NCI-H187 treated with DMSO at 0.1 percent for 48 hours (cell line): ENCODE data around the gene APBB2.
A peak's percentile ranks its signal among the peaks of the same experiment; 100 is the strongest.

Experiments used
- DNase-seq: peaks from one replicate; lab custom pipeline; 2025; lab: John Stamatoyannopoulos, UW

Gene APBB2

DNA sequence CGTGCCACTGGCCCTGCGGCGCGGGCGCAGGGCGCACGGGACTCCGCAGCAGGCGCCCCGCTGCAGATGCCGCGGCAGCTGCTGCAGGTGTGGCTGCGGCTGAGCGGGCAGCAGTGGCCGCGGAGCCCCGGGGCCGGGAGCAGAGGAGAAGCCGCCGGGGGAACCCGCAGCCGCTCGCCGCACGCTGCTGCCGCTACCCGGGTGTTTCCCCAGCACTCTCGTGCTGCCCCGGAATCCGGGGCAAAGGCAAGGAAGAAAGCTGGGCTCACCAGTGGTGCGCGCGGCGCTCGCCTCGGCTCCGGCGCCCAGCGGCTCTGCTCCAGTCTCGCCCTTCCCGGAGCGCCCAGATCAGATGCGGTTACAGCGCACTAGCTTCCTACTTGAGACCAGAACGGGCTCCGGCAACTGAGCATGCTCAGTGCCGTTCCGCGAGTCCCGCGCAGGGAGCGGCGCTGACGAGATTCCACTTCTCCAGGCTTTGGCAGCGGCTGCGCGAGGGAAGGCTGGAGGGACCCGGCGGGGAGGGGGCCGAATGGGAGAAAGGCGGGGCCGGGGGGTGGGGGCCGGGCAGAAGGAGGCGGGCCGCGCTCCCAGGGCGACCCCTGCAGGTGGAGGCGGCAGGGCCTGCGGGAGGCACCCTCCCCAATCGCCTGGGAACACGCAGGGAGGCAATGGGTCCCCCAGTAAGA, at the start of gene APBB2:
Gene APBB2 (minus strand): TSS at position 407 of the 689 bp plus-strand sequence. CDS start 181,288 bp downstream, outside the sequence.
- peak; percentile 90 for DNase-seq

GRCh38 chr4:41262198-41262597, 47.9 kb upstream of the APBB2 start:
- DNase-seq: no peak

DNA sequence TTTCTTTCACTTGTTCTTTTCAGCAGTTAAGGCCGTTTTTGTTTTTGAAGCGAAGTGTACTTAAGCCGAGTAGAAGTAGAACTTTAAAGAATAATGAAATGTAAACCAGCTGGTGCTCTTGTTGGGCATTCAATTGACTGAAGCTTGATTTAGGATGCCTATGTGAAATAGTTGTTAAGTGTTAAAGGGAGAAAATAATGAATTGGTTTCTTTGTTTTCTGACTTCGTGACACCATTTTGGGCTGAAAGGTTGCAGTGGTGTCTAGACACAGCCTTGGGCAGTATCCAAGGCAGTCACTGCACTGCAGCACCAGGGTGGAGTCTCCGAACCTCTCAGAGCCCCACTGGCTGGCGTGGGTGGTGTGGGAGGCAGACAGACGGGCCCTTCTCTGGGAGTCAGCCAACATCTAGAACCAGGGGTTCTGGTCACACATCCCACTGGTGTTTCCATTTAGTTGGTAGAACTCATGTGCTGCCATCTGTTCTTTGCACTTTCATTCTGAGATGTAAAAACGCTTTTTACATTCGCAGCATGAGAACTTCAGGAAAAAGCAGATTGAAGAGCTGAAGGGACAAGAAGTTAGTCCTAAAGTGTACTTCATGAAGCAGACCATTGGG, 45.9 kb upstream of the APBB2 start:
- DNase-seq: no peak

GRCh38 chr4:41258783-41259182, 44.4 kb upstream of the APBB2 start:
- no peak for DNase-seq

- no peak for DNase-seq
Measured at GRCh38 chr4:41257906-41258305, 43.6 kb upstream of the APBB2 start.

DNA sequence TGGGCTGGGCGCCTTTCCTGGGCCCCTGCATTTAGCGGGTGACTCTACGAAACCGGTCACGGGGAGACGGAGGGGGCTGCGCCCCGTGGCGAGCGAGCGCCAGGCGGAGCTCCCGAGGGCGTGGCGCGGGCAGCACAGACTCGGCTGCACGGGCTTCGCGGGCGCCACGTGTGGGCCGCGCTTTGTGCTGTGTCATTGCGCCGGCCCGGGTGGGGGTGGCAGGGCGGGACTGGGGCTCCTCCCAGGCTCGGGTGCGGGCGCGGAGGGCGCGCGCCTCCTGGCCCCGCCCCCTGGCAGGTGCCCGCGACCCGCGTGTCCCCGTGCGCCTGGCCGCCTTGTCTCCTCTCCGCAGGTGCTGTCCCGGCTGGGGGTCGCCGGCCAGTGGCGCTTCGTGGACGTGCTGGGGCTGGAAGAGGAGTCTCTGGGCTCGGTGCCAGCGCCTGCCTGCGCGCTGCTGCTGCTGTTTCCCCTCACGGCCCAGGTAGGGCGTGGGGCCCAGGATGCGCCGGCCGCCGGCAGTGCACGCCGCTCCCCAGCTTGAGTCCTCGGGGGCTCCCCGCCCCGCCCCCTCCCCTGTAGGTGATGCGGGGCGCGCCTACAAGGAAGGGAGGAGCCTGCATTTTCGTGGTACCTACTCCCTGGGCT, 43.0 kb upstream of the APBB2 start:
- DNase-seq: no peak

DNA sequence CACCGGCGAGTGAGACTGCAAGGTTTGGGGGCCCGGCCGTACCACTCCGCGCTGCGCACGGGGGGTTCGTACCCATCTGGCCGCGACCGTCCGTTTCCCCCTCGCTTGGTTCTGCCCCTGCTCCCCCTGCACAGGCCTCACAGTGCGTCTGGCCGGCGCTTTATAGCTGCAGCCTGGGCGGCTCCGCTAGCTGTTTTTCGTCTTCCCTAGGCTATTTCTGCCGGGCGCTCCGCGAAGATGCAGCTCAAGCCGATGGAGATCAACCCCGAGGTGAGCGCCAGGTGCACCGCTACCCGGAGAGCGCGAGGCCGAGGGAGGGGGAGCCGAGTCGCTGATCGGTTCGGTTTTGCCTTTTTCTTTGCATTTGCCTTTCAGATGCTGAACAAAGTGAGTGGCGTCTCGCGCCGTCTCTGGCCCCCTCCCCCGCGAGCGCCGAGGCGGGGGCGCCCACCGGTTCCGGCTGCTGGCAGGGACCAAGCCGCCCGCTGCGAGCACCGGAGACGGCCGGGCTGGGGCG, 42.5 kb upstream of the APBB2 start, which contains the start of gene UCHL1:
Gene UCHL1 (plus strand): TSS at position 189 of the 517 bp plus-strand sequence. CDS start 49 bp downstream, at position 238.
- peak; percentile 91 for DNase-seq

DNA sequence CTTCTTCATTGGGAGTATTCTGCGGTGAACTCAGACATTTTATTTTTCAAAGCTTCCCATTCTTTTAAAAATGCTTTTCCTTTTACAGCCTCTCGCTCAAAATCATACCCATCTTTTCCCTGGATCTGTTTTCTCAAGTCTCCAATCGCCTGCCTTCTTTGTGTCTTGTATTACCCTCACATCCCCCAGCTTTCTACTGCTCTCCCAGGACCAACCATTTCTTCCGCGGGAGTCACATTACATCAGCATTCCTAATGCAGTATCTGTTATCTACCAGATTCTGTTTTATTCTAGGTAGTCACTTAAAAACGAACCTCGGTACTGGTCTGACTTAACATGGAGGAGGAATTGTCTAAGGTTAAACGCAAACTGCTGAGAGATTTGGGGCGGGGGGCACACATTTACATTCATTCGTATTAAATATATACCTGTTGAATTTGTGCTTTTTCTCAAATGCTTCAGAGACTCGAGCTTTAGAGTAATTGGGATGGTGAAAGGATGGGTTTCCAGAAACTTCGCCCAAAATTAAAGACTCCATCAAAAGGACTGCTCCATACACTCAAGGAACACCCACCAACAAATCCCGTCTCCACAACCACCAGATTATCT, 41.9 kb upstream of the APBB2 start:
- DNase-seq: peak; percentile 6

DNA sequence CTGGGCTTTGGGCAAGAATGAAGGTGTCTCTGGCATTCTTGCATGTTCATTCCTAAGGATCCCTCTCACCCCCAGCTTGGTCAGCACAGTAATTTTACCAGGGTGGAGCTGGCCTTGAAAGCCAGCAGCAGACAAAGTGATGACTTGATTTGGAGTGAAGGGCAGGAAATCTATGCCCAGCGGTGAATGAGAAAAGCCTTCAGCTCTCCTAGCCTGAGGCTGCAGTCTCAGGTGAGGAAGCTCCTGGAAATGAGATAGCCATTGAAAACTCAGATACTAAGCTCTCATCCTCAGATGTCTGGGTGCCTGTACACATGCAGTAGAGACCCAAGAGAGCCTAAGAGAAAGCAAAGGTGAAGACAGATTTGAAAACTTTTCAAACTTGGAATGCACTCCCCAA, 31.6 kb upstream of the APBB2 start:
- DNase-seq: no peak

- DNase-seq: no peak
Measured at GRCh38 chr4:41241919-41242318, 27.6 kb upstream of the APBB2 start.

DNA sequence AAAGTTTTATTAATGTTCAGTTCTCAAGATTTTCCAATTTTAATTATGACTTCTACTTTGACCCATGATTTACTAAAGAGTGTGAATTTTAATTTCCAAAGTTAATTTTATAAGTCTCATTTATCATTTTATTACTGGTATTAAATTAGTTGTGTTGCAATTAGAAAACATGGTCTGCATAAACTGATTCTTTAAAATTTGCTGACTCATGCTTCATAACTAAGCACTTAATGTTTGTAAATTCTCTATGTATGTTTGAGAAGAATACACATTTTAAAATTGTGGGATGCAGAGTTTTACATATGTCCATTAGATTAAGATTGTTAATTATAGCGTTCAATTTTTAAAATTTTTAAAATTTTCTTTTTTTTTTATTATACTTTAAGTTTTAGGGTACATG, 22.2 kb upstream of the APBB2 start:
- no peak for DNase-seq

GRCh38 chr4:41236032-41236431, 21.7 kb upstream of the APBB2 start:
- no peak for DNase-seq

- no peak for DNase-seq
Measured at GRCh38 chr4:41232856-41233255, 18.5 kb upstream of the APBB2 start.

- no peak for DNase-seq
Measured at GRCh38 chr4:41232406-41232805, 18.1 kb upstream of the APBB2 start.

GRCh38 chr4:41227902-41228301, 13.6 kb upstream of the APBB2 start:
- DNase-seq: no peak

GRCh38 chr4:41221850-41222645, 7.7 kb upstream of the APBB2 start:
- DNase-seq: no peak

DNA sequence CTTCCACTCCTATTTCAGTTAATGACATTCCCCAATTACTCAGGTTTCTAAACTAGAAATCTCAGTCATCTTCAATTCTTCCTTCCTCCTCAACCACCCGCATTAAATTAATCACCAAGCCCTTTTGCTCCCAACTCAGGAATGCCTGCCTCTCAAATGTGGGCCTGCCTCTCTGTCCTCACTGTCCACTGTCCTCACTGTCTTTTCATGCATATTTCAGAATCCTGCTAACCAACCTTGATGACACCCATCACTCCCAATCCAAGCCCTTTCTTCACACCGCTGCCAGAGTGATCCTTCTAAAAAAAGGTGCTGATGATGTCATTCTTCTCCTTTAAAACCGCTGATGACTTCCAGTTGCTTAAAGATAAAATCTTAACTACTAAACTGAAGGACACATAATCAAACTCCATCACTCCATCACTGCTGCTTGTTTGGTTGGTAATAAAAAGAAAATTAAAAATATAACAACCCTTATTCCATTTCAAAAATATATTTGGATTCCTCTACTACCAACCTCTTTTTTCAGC, 5.1 kb upstream of the APBB2 start:
- DNase-seq: no peak

GRCh38 chr4:41218703-41219102, 4.4 kb upstream of the APBB2 start:
- no peak for DNase-seq

- DNase-seq: no peak
Measured at GRCh38 chr4:41217374-41217773, 3.0 kb upstream of the APBB2 start.

- no peak for DNase-seq
Measured at GRCh38 chr4:41217020-41217333, 2.6 kb upstream of the APBB2 start.

DNA sequence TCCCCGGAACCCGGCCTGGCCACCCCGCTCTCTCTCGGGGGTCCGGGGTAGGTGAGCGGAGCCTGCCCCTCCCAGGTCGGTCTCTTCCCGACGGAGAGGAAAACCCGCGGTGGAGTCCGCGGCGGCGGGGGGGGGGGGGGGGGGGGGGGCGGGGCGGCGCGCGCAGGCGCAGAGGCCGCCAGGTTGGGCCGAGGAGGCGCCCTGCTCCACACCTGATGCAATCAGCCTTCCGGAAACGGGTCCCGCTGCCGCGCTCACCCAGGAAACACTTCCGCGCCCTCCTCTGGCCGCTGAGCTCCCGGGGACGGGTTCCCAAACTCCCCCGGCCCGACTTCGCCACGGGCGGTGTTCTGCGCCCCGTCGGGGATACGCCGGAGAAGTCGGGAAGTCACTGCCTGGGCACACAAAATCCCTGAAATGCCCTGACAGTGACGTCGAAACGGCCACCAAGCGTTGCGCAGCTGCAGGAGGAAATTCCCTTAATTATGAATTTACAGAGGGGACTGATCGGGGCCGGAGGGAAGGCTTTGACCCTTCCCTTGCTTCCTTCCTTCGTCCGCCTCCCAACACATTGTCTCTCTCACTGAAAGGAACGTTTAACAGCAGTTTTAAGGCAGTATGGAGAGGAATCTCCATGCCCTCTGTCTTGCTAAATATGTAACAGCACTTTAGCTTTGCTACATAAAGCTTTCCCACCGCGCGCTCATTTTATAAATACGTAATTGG, 2.1 kb upstream of the APBB2 start:
- DNase-seq: peak; percentile 46
